Nephron progenitor cell (in vitro differentiated cells): ENCODE measurements around the gene SBF2.

ENCODE experiments used
- DNase-seq: peaks from one replicate; pipeline ENCODE4 v3.0.0; 2021
- H3K27ac Mint-ChIP-seq: 2 replicates; pipeline ENCODE4 v1.8.0; 2021; ENCODE audit warnings: mild to moderate bottlenecking, moderate library complexity, mixed read lengths
- H3K27me3 Mint-ChIP-seq: 2 replicates; pipeline ENCODE4 v1.8.0; 2021; ENCODE audit warnings: mild to moderate bottlenecking, low read depth, mixed read lengths; ENCODE audit not compliant: poor library complexity
- H3K36me3 Mint-ChIP-seq: 2 replicates; pipeline ENCODE4 v1.8.0; 2021; ENCODE audit warnings: low read depth, mixed read lengths
- H3K4me1 Mint-ChIP-seq: 2 replicates; pipeline ENCODE4 v1.8.0; 2021; ENCODE audit warnings: mixed read lengths
- H3K4me3 Mint-ChIP-seq: 2 replicates; pipeline ENCODE4 v1.8.0; 2021; ENCODE audit warnings: mild to moderate bottlenecking, moderate library complexity, mixed read lengths
- H3K9me3 Mint-ChIP-seq: 2 replicates; pipeline ENCODE4 v1.8.0; 2021; ENCODE audit warnings: mild to moderate bottlenecking, moderate library complexity, mixed read lengths
- CTCF ChIP-seq: fragments of 200-600 bp; sonication (generic); IDR thresholded peaks from 2 replicates; pipeline ENCODE4 v1.5.0; 2021; ENCODE audit warnings: antibody characterized with exemption

The SBF2 gene

GRCh38 chr11:10307400-10308200 lies 13.6 kb upstream of the SBF2 start:
- peak; percentile 82 for DNase-seq
- TF ChIP-seq CTCF = peak; percentile 99
- H3K4me3 Mint-ChIP-seq = peak overlapping the region; percentile 92
- peaks cover 47% of the 10 kb centered on the region for H3K4me1 Mint-ChIP-seq
- peaks cover 6% of the 10 kb centered on the region for H3K9me3 Mint-ChIP-seq
- peaks cover 76% of the 10 kb centered on the region for H3K27me3 Mint-ChIP-seq
- no peak overlapping the region for H3K27ac Mint-ChIP-seq
- H3K36me3 Mint-ChIP-seq = no peaks in the 10 kb centered on the region

- H3K4me1 Mint-ChIP-seq = peaks cover 52% of the 10 kb centered on the region
- DNase-seq = no peak
- H3K27ac Mint-ChIP-seq = no peak overlapping the region
- H3K27me3 Mint-ChIP-seq = peaks cover 82% of the 10 kb centered on the region
- no peaks in the 10 kb centered on the region for H3K36me3 Mint-ChIP-seq
- peaks cover under 1% of the 10 kb centered on the region for H3K9me3 Mint-ChIP-seq
- TF ChIP-seq CTCF = no peak
- peak overlapping the region; percentile 92 for H3K4me3 Mint-ChIP-seq
Measured at GRCh38 chr11:10307022-10307399, 13.0 kb upstream of the SBF2 start.

GRCh38 chr11:10305964-10306918 lies 12.2 kb upstream of the SBF2 start:
- Mint-ChIP-seq H3K36me3 (no peaks in the 10 kb centered on the region), H3K27me3 (peaks cover 90% of the 10 kb centered on the region), H3K27ac (no peak overlapping the region), H3K9me3 (no peaks in the 10 kb centered on the region), H3K4me3 (peak overlapping the region; percentile 92), H3K4me1 (peaks cover 56% of the 10 kb centered on the region)
- peak; percentile 58 for DNase-seq
- no peak for TF ChIP-seq CTCF

GRCh38 chr11:10305262-10305963 lies 11.4 kb upstream of the SBF2 start:
- no peak for TF ChIP-seq CTCF
- Mint-ChIP-seq H3K36me3 (no peaks in the 10 kb centered on the region), H3K27ac (no peak overlapping the region), H3K4me1 (peaks cover 56% of the 10 kb centered on the region), H3K27me3 (peaks cover 96% of the 10 kb centered on the region), H3K4me3 (peak overlapping the region; percentile 92), H3K9me3 (no peaks in the 10 kb centered on the region)
- peak; percentile 61 for DNase-seq

- TF ChIP-seq CTCF = peak; percentile 63
- peaks cover 56% of the 10 kb centered on the region for H3K4me1 Mint-ChIP-seq
- no peaks in the 10 kb centered on the region for H3K9me3 Mint-ChIP-seq
- H3K4me3 Mint-ChIP-seq = peak within 1 kb of the TSS; percentile 92
- H3K27ac Mint-ChIP-seq = no peak within 1 kb of the TSS
- H3K36me3 Mint-ChIP-seq = no peaks in the 10 kb centered on the region
- DNase-seq = peak; percentile 86
- peaks cover 92% of the 10 kb centered on the region for H3K27me3 Mint-ChIP-seq
Measured at GRCh38 chr11:10304495-10305261, 10.7 kb upstream of the SBF2 start, which contains the start of gene ADM. ADM (plus strand) TSS chr11:10305073; CDS start chr11:10305701, 628 bp downstream.
